MM.1S (cell line): ENCODE data around the gene CBX5.

ENCODE experiments used
- CTCF ChIP-seq: fragments of 300-600 bp; sonication (generic); IDR thresholded peaks from 2 replicates; pipeline ENCODE4 v1.5.1; 2016; ENCODE audit warnings: antibody characterized with exemption, low read length, mixed read lengths
- EZH2 ChIP-seq: fragments of 300-600 bp; sonication (generic); optimal IDR thresholded peaks from 2 replicates; pipeline ENCODE3; 2017; ENCODE audit warnings: low read depth, mild to moderate bottlenecking, antibody characterized with exemption, low read length, mixed read lengths
- EZH2phosphoT487 ChIP-seq: fragments of 300-600 bp; sonication (generic); IDR thresholded peaks from 2 replicates; pipeline ENCODE4 v1.6.1; 2018; ENCODE audit warnings: antibody characterized with exemption, low read length

DNA sequence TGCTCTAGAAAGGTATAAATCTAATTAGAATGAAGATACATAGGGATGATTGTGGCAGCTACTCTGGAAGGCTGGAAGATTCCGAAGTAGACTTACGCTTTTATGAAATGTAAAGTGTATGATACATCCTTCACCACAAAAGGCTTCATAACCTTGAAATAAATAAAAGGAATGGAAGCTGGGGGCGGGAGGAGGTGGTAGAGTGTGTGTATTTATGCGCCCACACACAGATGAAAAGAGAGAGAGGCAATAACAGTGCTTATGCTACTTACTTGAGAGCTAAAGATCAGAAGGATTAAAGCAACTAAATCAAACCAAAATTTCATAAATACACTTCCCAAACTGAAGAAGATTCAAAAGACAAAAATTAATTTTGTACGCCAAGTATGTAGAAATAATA is 30.4 kb downstream of the CBX5 start:
- TF ChIP-seq CTCF (no peak), EZH2 (no peak), EZH2phosphoT487 (no peak)
